Measurements from ENCODE around the gene ABCB1.

DNA sequence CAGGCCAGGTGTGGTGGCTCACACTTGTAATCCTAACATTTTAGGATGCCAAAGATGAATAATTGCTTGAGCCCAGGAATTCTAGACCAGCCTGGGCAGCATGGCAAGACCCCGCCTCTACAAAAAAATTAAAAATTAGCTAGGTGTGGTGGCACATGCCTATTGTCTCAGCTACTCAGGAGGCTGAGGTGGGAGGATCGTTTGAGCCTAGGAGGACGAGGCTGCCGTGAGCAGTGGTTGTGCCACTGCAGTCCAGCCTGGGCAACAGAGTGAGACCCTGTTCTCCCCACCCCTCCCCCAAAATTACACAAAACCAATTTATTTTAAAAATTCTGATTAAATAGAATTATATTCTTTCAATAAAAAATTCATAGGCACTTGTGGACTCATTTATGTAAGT is 39.0 kb downstream of the ABCB1 start:
- TF ChIP-seq, protein P1, sequence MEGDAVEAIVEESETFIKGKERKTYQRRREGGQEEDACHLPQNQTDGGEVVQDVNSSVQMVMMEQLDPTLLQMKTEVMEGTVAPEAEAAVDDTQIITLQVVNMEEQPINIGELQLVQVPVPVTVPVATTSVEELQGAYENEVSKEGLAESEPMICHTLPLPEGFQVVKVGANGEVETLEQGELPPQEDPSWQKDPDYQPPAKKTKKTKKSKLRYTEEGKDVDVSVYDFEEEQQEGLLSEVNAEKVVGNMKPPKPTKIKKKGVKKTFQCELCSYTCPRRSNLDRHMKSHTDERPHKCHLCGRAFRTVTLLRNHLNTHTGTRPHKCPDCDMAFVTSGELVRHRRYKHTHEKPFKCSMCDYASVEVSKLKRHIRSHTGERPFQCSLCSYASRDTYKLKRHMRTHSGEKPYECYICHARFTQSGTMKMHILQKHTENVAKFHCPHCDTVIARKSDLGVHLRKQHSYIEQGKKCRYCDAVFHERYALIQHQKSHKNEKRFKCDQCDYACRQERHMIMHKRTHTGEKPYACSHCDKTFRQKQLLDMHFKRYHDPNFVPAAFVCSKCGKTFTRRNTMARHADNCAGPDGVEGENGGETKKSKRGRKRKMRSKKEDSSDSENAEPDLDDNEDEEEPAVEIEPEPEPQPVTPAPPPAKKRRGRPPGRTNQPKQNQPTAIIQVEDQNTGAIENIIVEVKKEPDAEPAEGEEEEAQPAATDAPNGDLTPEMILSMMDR (IDR thresholded peaks at IDR 0.05; ENCODE audit: borderline replicate concordance, extremely low read depth, low read length, poor library complexity, severe bottlenecking): no peak
- no peak for TF ChIP-seq EZH2 (IDR thresholded peaks at IDR 0.05; ENCODE audit: borderline replicate concordance, low read depth, low read length, severe bottlenecking)

Data from DND-41 (cell line).